ENCODE results near the gene ATP8B2.

DNA sequence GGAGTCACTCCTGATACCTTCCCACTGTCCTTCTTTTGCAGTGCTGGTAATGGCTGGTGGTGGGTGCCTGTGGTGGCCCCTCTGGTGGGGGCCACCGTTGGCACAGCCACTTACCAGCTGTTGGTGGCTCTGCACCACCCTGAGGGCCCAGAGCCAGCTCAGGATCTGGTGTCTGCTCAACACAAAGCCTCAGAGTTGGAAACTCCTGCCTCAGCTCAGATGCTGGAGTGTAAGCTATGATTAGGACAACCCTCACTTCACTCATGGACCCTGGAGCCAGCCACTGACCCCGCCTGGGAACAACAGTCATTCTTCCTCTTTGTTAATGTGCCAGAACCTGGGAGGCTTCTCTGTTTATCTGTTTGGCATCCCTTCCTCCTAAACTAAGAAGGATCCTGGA is 1.1 kb upstream of the ATP8B2 start:
- TF ChIP-seq, protein P1, sequence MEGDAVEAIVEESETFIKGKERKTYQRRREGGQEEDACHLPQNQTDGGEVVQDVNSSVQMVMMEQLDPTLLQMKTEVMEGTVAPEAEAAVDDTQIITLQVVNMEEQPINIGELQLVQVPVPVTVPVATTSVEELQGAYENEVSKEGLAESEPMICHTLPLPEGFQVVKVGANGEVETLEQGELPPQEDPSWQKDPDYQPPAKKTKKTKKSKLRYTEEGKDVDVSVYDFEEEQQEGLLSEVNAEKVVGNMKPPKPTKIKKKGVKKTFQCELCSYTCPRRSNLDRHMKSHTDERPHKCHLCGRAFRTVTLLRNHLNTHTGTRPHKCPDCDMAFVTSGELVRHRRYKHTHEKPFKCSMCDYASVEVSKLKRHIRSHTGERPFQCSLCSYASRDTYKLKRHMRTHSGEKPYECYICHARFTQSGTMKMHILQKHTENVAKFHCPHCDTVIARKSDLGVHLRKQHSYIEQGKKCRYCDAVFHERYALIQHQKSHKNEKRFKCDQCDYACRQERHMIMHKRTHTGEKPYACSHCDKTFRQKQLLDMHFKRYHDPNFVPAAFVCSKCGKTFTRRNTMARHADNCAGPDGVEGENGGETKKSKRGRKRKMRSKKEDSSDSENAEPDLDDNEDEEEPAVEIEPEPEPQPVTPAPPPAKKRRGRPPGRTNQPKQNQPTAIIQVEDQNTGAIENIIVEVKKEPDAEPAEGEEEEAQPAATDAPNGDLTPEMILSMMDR (IDR thresholded peaks at IDR 0.05; ENCODE audit: low read depth, low read length, missing input control): no peak
- TF ChIP-seq ATF3 (IDR thresholded peaks at IDR 0.05) (no peak), EGR1 (IDR thresholded peaks at IDR 0.05; ENCODE audit: low read depth in 2 of 2) (no peak), HNF4A (conservative IDR thresholded peaks at IDR 0.05) (no peak), REST (IDR thresholded peaks at IDR 0.05) (no peak), GABPA (IDR thresholded peaks at IDR 0.05 in 1 of 2, conservative IDR thresholded peaks at IDR 0.05 in 1 of 2) (no peak), TAF1 (conservative IDR thresholded peaks at IDR 0.05) (no peak)
- TF ChIP-seq, protein P2, sequence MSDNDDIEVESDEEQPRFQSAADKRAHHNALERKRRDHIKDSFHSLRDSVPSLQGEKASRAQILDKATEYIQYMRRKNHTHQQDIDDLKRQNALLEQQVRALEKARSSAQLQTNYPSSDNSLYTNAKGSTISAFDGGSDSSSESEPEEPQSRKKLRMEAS (IDR thresholded peaks at IDR 0.05): no peak
